H1 (cell line): ENCODE data around the gene CENPW. TPM values are rescaled to one million over a fixed set of nuclear protein-coding genes. Genes with fewer than 3 reads are reported as not detected.

Source experiments
- CTCF ChIA-PET: fragments of 300-600 bp; sonication (Branson Sonifier 250); formaldehyde crosslinking; loops from one replicate; lab custom pipeline; 2021; ENCODE audit not compliant: partially characterized antibody; lab: Charles Lee
- POLR2A ChIA-PET: fragments of 300-600 bp; sonication (Branson Sonifier 250); formaldehyde crosslinking; loops from one replicate; lab custom pipeline; 2021; ENCODE audit warnings: inconsistent platforms; ENCODE audit not compliant: partially characterized antibody; lab: Charles Lee
- DNase-seq, 2 experiments: peaks; one replicate each; pipeline versions ENCODE4 v3.0.0 to v3.0.0-alpha.2; 2010 to 2022; ENCODE audit warnings: low spot score in 2 of 2, low read depth in 1 of 2, mixed read lengths in 1 of 2
- FAIRE-seq: peaks from 2 replicates; lab custom pipeline; 2011; peaks lifted over from hg19 to GRCh38; lab: Jason Lieb, UNC
- H2AFZ ChIP-seq: 2 replicates; pipeline ENCODE4 v1.8.1; 2012; ENCODE audit warnings: low read length, inconsistent platforms
- H2AK5ac ChIP-seq: 2 replicates; pipeline ENCODE4 v1.6.1; 2013; ENCODE audit warnings: low read depth, low read length
- H2BK120ac ChIP-seq: replicated peaks from 2 replicates; pipeline ENCODE3; 2013; ENCODE audit warnings: low read depth, low read length, inconsistent platforms
- H2BK12ac ChIP-seq: 2 replicates; pipeline ENCODE4 v1.6.1; 2013; ENCODE audit warnings: low read depth, low read length
- H2BK15ac ChIP-seq: 2 replicates; pipeline ENCODE4 v1.6.1; 2013; ENCODE audit warnings: low read length
- H2BK20ac ChIP-seq: 2 replicates; pipeline ENCODE4 v1.6.1; 2013; ENCODE audit warnings: low read length
- H2BK5ac ChIP-seq: 2 replicates; pipeline ENCODE4 v1.6.1; 2013; ENCODE audit warnings: low read depth, low read length
- H3K14ac ChIP-seq: 2 replicates; pipeline ENCODE4 v1.6.1; 2013; ENCODE audit warnings: inconsistent platforms; ENCODE audit not compliant: insufficient read length
- H3K18ac ChIP-seq: 2 replicates; pipeline ENCODE4 v1.6.1; 2013; ENCODE audit warnings: low read length; ENCODE audit errors: extremely low read depth
- H3K23ac ChIP-seq: 2 replicates; pipeline ENCODE4 v1.6.1; 2013; ENCODE audit warnings: inconsistent platforms; ENCODE audit not compliant: insufficient read length
- H3K23me2 ChIP-seq: 2 replicates; pipeline ENCODE4 v1.6.1; 2013; ENCODE audit warnings: low read depth, low read length
- H3K27ac ChIP-seq: 2 replicates; pipeline ENCODE4 v1.6.1; 2011; ENCODE audit warnings: low read depth, low read length, inconsistent platforms
- H3K27me3 ChIP-seq, 4 experiments: replicated peaks in 1 of 4; 1 replicate in 1 of 4; 2 replicates in 3 of 4; pipeline versions ENCODE4 v1.6.1 to v1.8.1; 2011 to 2013; ENCODE audit warnings: low read length in 3 of 4, mild to moderate bottlenecking in 3 of 4, inconsistent platforms in 2 of 4, mixed read lengths in 2 of 4, moderate library complexity in 1 of 4; ENCODE audit not compliant: control insufficient read depth in 3 of 4, insufficient read depth in 3 of 4; ENCODE audit errors: extremely low read depth in 1 of 4
- H3K36me3 ChIP-seq, 4 experiments: 2 replicates each; pipeline versions ENCODE4 v1.6.1 to v1.8.1; 2011 to 2013; ENCODE audit warnings: mild to moderate bottlenecking in 4 of 4, low read length in 3 of 4, moderate library complexity in 2 of 4, control low read depth in 1 of 4, inconsistent platforms in 1 of 4; ENCODE audit not compliant: insufficient read depth in 4 of 4, control insufficient read depth in 2 of 4
- H3K4ac ChIP-seq: replicated peaks from 2 replicates; pipeline ENCODE3; 2013; ENCODE audit warnings: low read length, low read depth, mixed read lengths, inconsistent platforms; ENCODE audit not compliant: insufficient read length
- H3K4me1 ChIP-seq, 4 experiments: replicated peaks in 1 of 4; 1 replicate in 1 of 4; 2 replicates in 3 of 4; pipeline versions ENCODE4 v1.6.1 to v1.8.1; 2011 to 2013; ENCODE audit warnings: low read length in 3 of 4, inconsistent platforms in 2 of 4, mixed read lengths in 1 of 4; ENCODE audit not compliant: insufficient read depth in 4 of 4, control insufficient read depth in 3 of 4
- H3K4me2 ChIP-seq, 2 experiments: 2 replicates each; pipeline versions ENCODE4 v1.6.1 to v1.8.1; 2011 to 2013; ENCODE audit warnings: low read depth in 2 of 2, low read length in 2 of 2, control low read depth in 1 of 2, inconsistent platforms in 1 of 2, mild to moderate bottlenecking in 1 of 2; ENCODE audit not compliant: insufficient read depth in 1 of 2
- H3K4me3 ChIP-seq, 4 experiments: fragments of 200-600, 300-600 bp in 1 of 4; sonication (generic), shearing (Covaris generic), sonication (Bioruptor Twin) in 1 of 4; 2 replicates each; pipeline versions ENCODE4 v1.5.1 to v1.8.1; 2011 to 2016; ENCODE audit warnings: low read length in 4 of 4, low read depth in 3 of 4, control low read depth in 2 of 4, inconsistent platforms in 2 of 4, mild to moderate bottlenecking in 2 of 4, mixed read lengths in 1 of 4, moderate library complexity in 1 of 4; ENCODE audit not compliant: insufficient read depth in 2 of 4; ENCODE audit errors: extremely low read depth in 1 of 4
- H3K56ac ChIP-seq: replicated peaks from 2 replicates; pipeline ENCODE3; 2013; ENCODE audit warnings: low read depth, mild to moderate bottlenecking, mixed read lengths, low read length, inconsistent platforms; ENCODE audit not compliant: insufficient read length
- H3K79me1 ChIP-seq: 2 replicates; pipeline ENCODE4 v1.6.1; 2013; ENCODE audit warnings: low read depth, low read length, control low read depth
- H3K79me2 ChIP-seq, 2 experiments: 2 replicates each; pipeline versions ENCODE4 v1.6.1 to v1.8.1; 2012 to 2013; ENCODE audit warnings: low read length in 2 of 2, mild to moderate bottlenecking in 2 of 2, inconsistent platforms in 1 of 2; ENCODE audit not compliant: insufficient read depth in 2 of 2, control insufficient read depth in 1 of 2
- H3K9ac ChIP-seq, 4 experiments: replicated peaks in 1 of 4; 1 replicate in 1 of 4; 2 replicates in 3 of 4; pipeline versions ENCODE4 v1.6.1 to v1.8.1; 2011 to 2013; ENCODE audit warnings: low read depth in 3 of 4, low read length in 3 of 4, control low read depth in 2 of 4, mild to moderate bottlenecking in 2 of 4, moderate library complexity in 2 of 4, inconsistent platforms in 1 of 4; ENCODE audit errors: extremely low read depth in 1 of 4
- H3K9me3 ChIP-seq, 2 experiments: 2 replicates each; pipeline versions ENCODE4 v1.6.1 to v1.8.1; 2012 to 2013; ENCODE audit warnings: mild to moderate bottlenecking in 2 of 2, moderate library complexity in 2 of 2, control low read depth in 1 of 2, inconsistent platforms in 1 of 2, low read depth in 1 of 2, low read length in 1 of 2, mixed read lengths in 1 of 2; ENCODE audit not compliant: insufficient read depth in 2 of 2
- H4K20me1 ChIP-seq, 2 experiments: replicated peaks in 1 of 2; 2 replicates each; pipeline versions ENCODE3 to v1.8.1; 2011 to 2013; ENCODE audit warnings: inconsistent platforms in 2 of 2, low read length in 2 of 2, mild to moderate bottlenecking in 1 of 2; ENCODE audit not compliant: insufficient read depth in 2 of 2, control insufficient read depth in 1 of 2
- H4K5ac ChIP-seq: 2 replicates; pipeline ENCODE4 v1.6.1; 2013; ENCODE audit warnings: low read length, low read depth, mixed read lengths, inconsistent platforms; ENCODE audit not compliant: insufficient read length
- H4K8ac ChIP-seq: 2 replicates; pipeline ENCODE4 v1.8.0; 2013; ENCODE audit warnings: mild to moderate bottlenecking, moderate library complexity, low read length, inconsistent platforms; ENCODE audit not compliant: insufficient read depth; ENCODE audit errors: extremely low read depth
- H4K91ac ChIP-seq: replicated peaks from 2 replicates; pipeline ENCODE3; 2013; ENCODE audit warnings: low read length, mixed read lengths, inconsistent platforms; ENCODE audit not compliant: insufficient read length
- GTF2F1 ChIP-seq: IDR thresholded peaks from 2 replicates; pipeline ENCODE4 v1.6.1; 2012; ENCODE audit warnings: low read depth, low read length, improper control_type of control experiment, borderline replicate concordance
- polyA plus RNA-seq, 7 experiments: library from polyadenylated mRNA; depleted of rRNA in 3 of 7; stranded (reverse) in 5 of 7; unstranded in 2 of 7; fragments of >200 nt in 5 of 7; fragments of 200-250 nt in 2 of 7; gene quantifications; 1 replicate in 5 of 7; 2 replicates in 1 of 7; 4 replicates in 1 of 7; pipeline versions ENCODE4 v1.2.1 to v1.2.3, GENCODE V29; 2011 to 2013; ENCODE audit warnings: missing spikeins in 2 of 7, mixed read lengths in 2 of 7
- total RNA-seq: library from RNA; stranded (reverse); fragmentation: NEBNext Ultra II Directional; extraction: Animal tissue kit (Norgen Biotek cat#: 25700); gene quantifications from 2 replicates; pipeline ENCODE4 v1.2.1, GENCODE V29; 2021
- TF ChIP-seq, protein P1 (sequence below): IDR thresholded peaks from 2 replicates; pipeline ENCODE4 v1.6.1; 2012; ENCODE audit warnings: low read length, inconsistent platforms

CENPW gene
- total and polyA plus RNA-seq, 2 of the 8 experiments (the other 6 are each of a cell fraction or from before 2014, with no cell fraction given): 22.0 to 91.1 TPM

DNA sequence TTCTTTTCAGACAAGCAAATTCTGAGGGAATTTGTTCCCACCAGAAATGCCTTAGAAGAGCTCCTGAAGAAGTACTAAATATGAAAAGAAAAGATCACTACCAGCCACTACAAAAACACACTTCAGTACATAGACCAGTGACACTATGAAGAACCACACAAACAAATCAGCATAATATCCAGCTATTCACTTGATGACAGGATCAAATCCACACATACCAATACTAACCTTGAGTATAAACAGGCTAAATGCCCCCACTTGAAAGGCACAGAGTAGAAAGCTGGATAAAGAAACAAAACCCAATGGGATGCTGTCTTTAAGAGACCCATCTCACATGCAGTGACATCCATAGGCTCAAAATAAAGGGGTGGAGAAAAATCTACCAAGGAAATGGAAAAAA is 43.3 kb downstream of the CENPW start:
- Histone ChIP-seq H4K91ac (no peak overlapping the region), H3K27me3 (peaks cover 0 to 1% (median 0%) of the 10 kb centered on the region in 4 experiments; a peak in 1 of 7 replicates), H2BK12ac (no peak overlapping the region), H3K27ac (no peak overlapping the region), H2BK15ac (no peak overlapping the region), H3K23me2 (no peaks in the 10 kb centered on the region)
- TF ChIP-seq, protein P1, sequence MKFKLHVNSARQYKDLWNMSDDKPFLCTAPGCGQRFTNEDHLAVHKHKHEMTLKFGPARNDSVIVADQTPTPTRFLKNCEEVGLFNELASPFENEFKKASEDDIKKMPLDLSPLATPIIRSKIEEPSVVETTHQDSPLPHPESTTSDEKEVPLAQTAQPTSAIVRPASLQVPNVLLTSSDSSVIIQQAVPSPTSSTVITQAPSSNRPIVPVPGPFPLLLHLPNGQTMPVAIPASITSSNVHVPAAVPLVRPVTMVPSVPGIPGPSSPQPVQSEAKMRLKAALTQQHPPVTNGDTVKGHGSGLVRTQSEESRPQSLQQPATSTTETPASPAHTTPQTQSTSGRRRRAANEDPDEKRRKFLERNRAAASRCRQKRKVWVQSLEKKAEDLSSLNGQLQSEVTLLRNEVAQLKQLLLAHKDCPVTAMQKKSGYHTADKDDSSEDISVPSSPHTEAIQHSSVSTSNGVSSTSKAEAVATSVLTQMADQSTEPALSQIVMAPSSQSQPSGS: no peak
- no peak for TF ChIP-seq GTF2F1
- TF ChIP-seq, all 59 proteins: peak for 0
- Histone ChIP-seq H2AK5ac (no peak overlapping the region), H3K4ac (no peak overlapping the region), H3K4me3 (no peak overlapping the region), H3K36me3 (no peaks in the 10 kb centered on the region; a peak in 1 of 8 replicates), H3K9ac (no peak overlapping the region), H4K20me1 (no peaks in the 10 kb centered on the region), H3K18ac (no peak overlapping the region), H3K23ac (no peak overlapping the region), H3K9me3 (peaks cover 10 to 14% of the 10 kb centered on the region in 2 experiments; a peak in 2 of 4 replicates), H3K4me1 (no peaks in the 10 kb centered on the region), H3K56ac (no peak overlapping the region), H4K8ac (no peak overlapping the region), H2BK120ac (no peak overlapping the region), H3K14ac (no peak overlapping the region), H3K79me1 (no peaks in the 10 kb centered on the region), H2BK20ac (no peak overlapping the region), H3K79me2 (no peaks in the 10 kb centered on the region), H4K5ac (no peak overlapping the region), H2AFZ (no peak overlapping the region), H2BK5ac (no peak overlapping the region), H3K4me2 (no peak overlapping the region)
- DNase-seq (no peak), FAIRE-seq (no peak)
- ChIA-PET CTCF (interaction anchor here (0.8 kb wide), 1 partner anchor 22 kb away, joined by 4 read pairs; no protein-coding TSS in a partner anchor), POLR2A (interaction anchor here (1.6 kb wide), 1 partner anchor 9 kb away, joined by 3 read pairs; no protein-coding TSS in a partner anchor)
